Neural progenitor cell (in vitro differentiated cells): ENCODE data around the gene ABHD5. TPM values are rescaled to one million over a fixed set of nuclear protein-coding genes. Genes with fewer than 3 reads are reported as not detected.
A peak's percentile ranks its signal among the peaks of the same experiment; 100 is the strongest.

Experiments used
- DNase-seq: peaks from one replicate; pipeline ENCODE4 v3.0.0-alpha.2; 2016; ENCODE audit warnings: low spot score
- H2AFZ ChIP-seq: fragments of 200-600 bp; sonication (generic); replicated peaks from 2 replicates; pipeline ENCODE4 v1.6.1; 2016; ENCODE audit warnings: antibody characterized with exemption
- H3F3A ChIP-seq: fragments of 200-600 bp; sonication (generic); 2 replicates; pipeline ENCODE4 v1.6.1; 2016; ENCODE audit warnings: antibody characterized with exemption, low read depth
- H3K27ac ChIP-seq: fragments of 200-600 bp; sonication (generic); 2 replicates; pipeline ENCODE4 v1.5.1; 2016; ENCODE audit warnings: mild to moderate bottlenecking
- H3K27me3 ChIP-seq: fragments of 200-600 bp; sonication (generic); 2 replicates; pipeline ENCODE4 v1.6.1; 2016; ENCODE audit warnings: mild to moderate bottlenecking, moderate library complexity
- H3K36me3 ChIP-seq: fragments of 200-600 bp; sonication (generic); 2 replicates; pipeline ENCODE4 v1.5.1; 2016
- H3K4me1 ChIP-seq: fragments of 200-600 bp; sonication (generic); 2 replicates; pipeline ENCODE4 v1.6.1; 2016; ENCODE audit warnings: mixed run types
- H3K4me2 ChIP-seq: fragments of 200-600 bp; sonication (generic); 2 replicates; pipeline ENCODE4 v1.6.1; 2016
- H3K4me3 ChIP-seq: fragments of 200-600 bp; sonication (generic); 2 replicates; pipeline ENCODE4 v1.5.1; 2016
- H3K79me2 ChIP-seq: fragments of 200-600 bp; sonication (generic); 2 replicates; pipeline ENCODE4 v1.6.1; 2016; ENCODE audit warnings: low read depth
- H3K9ac ChIP-seq: fragments of 200-600 bp; sonication (generic); 2 replicates; pipeline ENCODE4 v1.6.1; 2016
- H3K9me3 ChIP-seq: fragments of 200-600 bp; sonication (generic); 2 replicates; pipeline ENCODE4 v1.5.1; 2016; ENCODE audit warnings: low read depth
- H4K20me1 ChIP-seq: fragments of 200-600 bp; sonication (generic); 2 replicates; pipeline ENCODE4 v1.6.1; 2016; ENCODE audit warnings: low read depth
- H3K27ac Mint-ChIP-seq: 3 replicates; pipeline ENCODE4 v1.8.0; 2021; ENCODE audit warnings: mixed read lengths
- H3K27me3 Mint-ChIP-seq: 2 replicates; pipeline ENCODE4 v1.8.0; 2022; ENCODE audit warnings: low read depth, mild to moderate bottlenecking, inconsistent platforms, moderate library complexity, mixed read lengths; ENCODE audit not compliant: insufficient read depth
- H3K36me3 Mint-ChIP-seq: 3 replicates; pipeline ENCODE4 v1.8.0; 2021; ENCODE audit warnings: mixed read lengths
- H3K4me1 Mint-ChIP-seq: 3 replicates; pipeline ENCODE4 v1.8.0; 2021; ENCODE audit warnings: mixed read lengths
- H3K4me3 Mint-ChIP-seq: 3 replicates; pipeline ENCODE4 v1.8.0; 2021; ENCODE audit warnings: mild to moderate bottlenecking, moderate library complexity, mixed read lengths
- H3K9me3 Mint-ChIP-seq: 3 replicates; pipeline ENCODE4 v1.8.0; 2020; ENCODE audit warnings: mixed read lengths
- CTCF ChIP-seq: fragments of 200-600 bp; sonication (generic); IDR thresholded peaks from 2 replicates; pipeline ENCODE4 v1.5.1; 2017; ENCODE audit warnings: antibody characterized with exemption, mild to moderate bottlenecking
- EZH2 ChIP-seq: fragments of 200-600 bp; sonication (generic); IDR thresholded peaks from 2 replicates; pipeline ENCODE4 v1.6.1; 2017; ENCODE audit warnings: antibody characterized with exemption, mild to moderate bottlenecking, moderate library complexity
- EZH2phosphoT487 ChIP-seq: fragments of 200-600 bp; sonication (generic); IDR thresholded peaks from 2 replicates; pipeline ENCODE4 v1.6.1; 2017; ENCODE audit warnings: antibody characterized with exemption
- total RNA-seq: library from RNA; depleted of rRNA; stranded (reverse); fragments of >200 nt; gene quantifications from 2 replicates; pipeline ENCODE4 v1.2.3, GENCODE V29; 2015; ENCODE audit warnings: low replicate concordance

ABHD5 gene
- total RNA-seq, 1 donor from 2014 or later = 9.1 TPM

GRCh38 chr3:43742920-43743319 is 52.2 kb downstream of the ABHD5 start:
- no peaks in the 10 kb centered on the region for H3K4me1 ChIP-seq
- H3F3A ChIP-seq = no peaks in the 10 kb centered on the region
- no peaks in the 10 kb centered on the region for H3K9me3 ChIP-seq
- no peak overlapping the region for H3K4me2 ChIP-seq
- no peak overlapping the region for H3K4me3 ChIP-seq
- Mint-ChIP-seq H3K27me3 (peaks cover 2% of the 10 kb centered on the region), H3K9me3 (peaks cover 10% of the 10 kb centered on the region), H3K4me1 (no peaks in the 10 kb centered on the region), H3K36me3 (no peaks in the 10 kb centered on the region), H3K27ac (no peak overlapping the region), H3K4me3 (no peak overlapping the region)
- no peak overlapping the region for H3K27ac ChIP-seq
- H3K9ac ChIP-seq = no peak overlapping the region
- no peak for DNase-seq
- H3K79me2 ChIP-seq = no peaks in the 10 kb centered on the region
- H4K20me1 ChIP-seq = no peaks in the 10 kb centered on the region
- no peak for TF ChIP-seq EZH2phosphoT487
- TF ChIP-seq CTCF = peak; percentile 21
- no peaks in the 10 kb centered on the region for H3K27me3 ChIP-seq
- H3K36me3 ChIP-seq = no peaks in the 10 kb centered on the region
- no peak overlapping the region for H2AFZ ChIP-seq

- H3K27ac ChIP-seq = no peak overlapping the region
- H3K4me1 ChIP-seq = no peaks in the 10 kb centered on the region
- H3F3A ChIP-seq = no peaks in the 10 kb centered on the region
- H3K4me3 ChIP-seq = no peak overlapping the region
- Mint-ChIP-seq H3K36me3 (no peaks in the 10 kb centered on the region), H3K9me3 (peaks cover 16% of the 10 kb centered on the region), H3K4me3 (no peak overlapping the region), H3K4me1 (no peaks in the 10 kb centered on the region), H3K27me3 (peaks cover 3% of the 10 kb centered on the region), H3K27ac (no peak overlapping the region)
- H3K79me2 ChIP-seq = no peaks in the 10 kb centered on the region
- TF ChIP-seq EZH2phosphoT487 (no peak), CTCF (no peak), EZH2 (no peak)
- no peaks in the 10 kb centered on the region for H3K27me3 ChIP-seq
- no peaks in the 10 kb centered on the region for H3K9me3 ChIP-seq
- H3K9ac ChIP-seq = no peak overlapping the region
- no peaks in the 10 kb centered on the region for H3K36me3 ChIP-seq
- no peak for DNase-seq
- no peak overlapping the region for H2AFZ ChIP-seq
- no peak overlapping the region for H3K4me2 ChIP-seq
- H4K20me1 ChIP-seq = no peaks in the 10 kb centered on the region
Observed at GRCh38 chr3:43747641-43748040, 56.9 kb downstream of the ABHD5 start.

GRCh38 chr3:43748179-43748578 is 57.4 kb downstream of the ABHD5 start:
- TF ChIP-seq EZH2 = no peak
- no peak for TF ChIP-seq CTCF
- no peak for TF ChIP-seq EZH2phosphoT487
- Mint-ChIP-seq H3K9me3 (peaks cover 16% of the 10 kb centered on the region), H3K4me3 (no peak overlapping the region), H3K4me1 (no peaks in the 10 kb centered on the region), H3K27me3 (peaks cover 3% of the 10 kb centered on the region), H3K36me3 (no peaks in the 10 kb centered on the region), H3K27ac (no peak overlapping the region)
- Histone ChIP-seq H3K36me3 (no peaks in the 10 kb centered on the region), H3F3A (no peaks in the 10 kb centered on the region), H2AFZ (peak overlapping the region; percentile 72), H3K4me3 (no peak overlapping the region), H3K4me1 (no peaks in the 10 kb centered on the region), H3K27ac (no peak overlapping the region), H3K4me2 (no peak overlapping the region), H4K20me1 (no peaks in the 10 kb centered on the region), H3K9ac (no peak overlapping the region), H3K9me3 (no peaks in the 10 kb centered on the region), H3K27me3 (no peaks in the 10 kb centered on the region), H3K79me2 (no peaks in the 10 kb centered on the region)
- no peak for DNase-seq

- H3K27ac Mint-ChIP-seq = no peak overlapping the region
Observed at GRCh38 chr3:43748645-43749044, 57.9 kb downstream of the ABHD5 start.

More at GRCh38 chr3:43748645-43749044, 57.9 kb downstream of the ABHD5 start:
- H3K27ac ChIP-seq = no peak overlapping the region
- peak overlapping the region; percentile 79 for H2AFZ ChIP-seq
- no peak for DNase-seq
- no peaks in the 10 kb centered on the region for H3F3A ChIP-seq
- no peaks in the 10 kb centered on the region for H3K36me3 Mint-ChIP-seq
- H4K20me1 ChIP-seq = no peaks in the 10 kb centered on the region
- no peaks in the 10 kb centered on the region for H3K79me2 ChIP-seq
- H3K9me3 ChIP-seq = no peaks in the 10 kb centered on the region
- no peak overlapping the region for H3K9ac ChIP-seq
- H3K27me3 ChIP-seq = no peaks in the 10 kb centered on the region
- no peak overlapping the region for H3K4me3 ChIP-seq
- H3K4me3 Mint-ChIP-seq = no peak overlapping the region
- H3K9me3 Mint-ChIP-seq = peaks cover 16% of the 10 kb centered on the region
- peaks cover 3% of the 10 kb centered on the region for H3K27me3 Mint-ChIP-seq
- H3K36me3 ChIP-seq = no peaks in the 10 kb centered on the region
- H3K4me1 ChIP-seq = no peaks in the 10 kb centered on the region
- no peak overlapping the region for H3K4me2 ChIP-seq
- no peak for TF ChIP-seq CTCF
- no peak for TF ChIP-seq EZH2
- no peak for TF ChIP-seq EZH2phosphoT487
- H3K4me1 Mint-ChIP-seq = no peaks in the 10 kb centered on the region
